Left ventricle myocardium inferior (tissue), 1 donor: Measurements from ENCODE around the gene IQCH. TPM values are rescaled to one million over a fixed set of nuclear protein-coding genes. Genes with fewer than 3 reads are reported as not detected.

Experiments used
- DNase-seq: peaks from one replicate; pipeline ENCODE4 v3.0.0-alpha.2; 2020
- H3K27ac ChIP-seq: fragments of 200-600 bp; replicated peaks from 2 replicates; pipeline ENCODE4 v1.8.0; 2021
- H3K27me3 ChIP-seq: fragments of 200-600 bp; 2 replicates; pipeline ENCODE4 v1.8.0; 2021; ENCODE audit warnings: low read depth
- H3K36me3 ChIP-seq: fragments of 200-600 bp; 2 replicates; pipeline ENCODE4 v1.8.0; 2021
- H3K4me1 ChIP-seq: fragments of 200-600 bp; 2 replicates; pipeline ENCODE4 v1.8.0; 2021
- H3K4me3 ChIP-seq: fragments of 200-600 bp; 2 replicates; pipeline ENCODE4 v1.8.0; 2021; ENCODE audit warnings: mild to moderate bottlenecking, moderate library complexity
- H3K9me3 ChIP-seq: fragments of 200-600 bp; replicated peaks from 2 replicates; pipeline ENCODE4 v1.8.0; 2021
- CTCF ChIP-seq: fragments of 200-600 bp; IDR thresholded peaks from 2 replicates; pipeline ENCODE4 v1.8.0; 2021; ENCODE audit warnings: antibody characterized with exemption, mild to moderate bottlenecking, borderline replicate concordance
- intact Hi-C: fragments of 100-400 bp; cut with micrococcal nuclease; formaldehyde crosslinking; loops from one replicate; pipeline ENCODE4 v1.11.0; 2022
- total RNA-seq: library from RNA; stranded (reverse); fragmentation: NEBNext Ultra II Directional; extraction: Animal tissue kit (Norgen Biotek cat#: 25700); gene quantifications from one replicate; pipeline ENCODE4 v1.2.1, GENCODE V29; 2021
- donor health status: DM: no; HTN: yes; CAD: no; lungs with severe emphysema.

The IQCH gene
- total RNA-seq, 1 donor from 2014 or later: 1.1 TPM

- H3K36me3 ChIP-seq: no peaks in the 10 kb centered on the region
- TF ChIP-seq CTCF: peak; percentile 94
These were observed 202.3 kb downstream of the IQCH start for GRCh38 chr15:67456677-67457529.

GRCh38 chr15:67458331-67459029, 203.9 kb downstream of the IQCH start:
- Histone ChIP-seq H3K27ac (no peak overlapping the region), H3K9me3 (no peaks in the 10 kb centered on the region), H3K27me3 (no peaks in the 10 kb centered on the region), H3K36me3 (no peaks in the 10 kb centered on the region), H3K4me1 (no peaks in the 10 kb centered on the region), H3K4me3 (no peak overlapping the region)
- TF ChIP-seq CTCF: no peak
- intact Hi-C loops: loop anchor here (2.0 kb wide), 1 partner anchor 378 kb away; no protein-coding TSS in a partner anchor
- DNase-seq: no peak

More at GRCh38 chr15:67456677-67457529, 202.3 kb downstream of the IQCH start:
- intact Hi-C loops: no loop called here
- Histone ChIP-seq H3K4me3 (no peak overlapping the region), H3K4me1 (no peaks in the 10 kb centered on the region), H3K27me3 (no peaks in the 10 kb centered on the region), H3K27ac (no peak overlapping the region), H3K9me3 (no peaks in the 10 kb centered on the region)
- peak; percentile 84 for DNase-seq

- DNase-seq: no peak
- Histone ChIP-seq H3K36me3 (no peaks in the 10 kb centered on the region), H3K27me3 (no peaks in the 10 kb centered on the region), H3K4me1 (no peaks in the 10 kb centered on the region), H3K27ac (no peak overlapping the region), H3K4me3 (no peak overlapping the region), H3K9me3 (no peaks in the 10 kb centered on the region)
- no peak for TF ChIP-seq CTCF
- intact Hi-C loops: no loop called here
These were observed 205.9 kb downstream of the IQCH start for GRCh38 chr15:67460521-67460920.

GRCh38 chr15:67461735-67462134, 207.1 kb downstream of the IQCH start:
- Histone ChIP-seq H3K36me3 (peaks cover 4% of the 10 kb centered on the region), H3K4me1 (no peaks in the 10 kb centered on the region), H3K27ac (no peak overlapping the region), H3K27me3 (no peaks in the 10 kb centered on the region), H3K4me3 (no peak overlapping the region), H3K9me3 (no peaks in the 10 kb centered on the region)
- intact Hi-C loops: no loop called here
- DNase-seq: no peak
- no peak for TF ChIP-seq CTCF

GRCh38 chr15:67462875-67463274, 208.3 kb downstream of the IQCH start:
- H3K36me3 ChIP-seq: peaks cover 4% of the 10 kb centered on the region
- H3K4me1 ChIP-seq: no peaks in the 10 kb centered on the region
- H3K27me3 ChIP-seq: no peaks in the 10 kb centered on the region
- no peak overlapping the region for H3K4me3 ChIP-seq
- H3K27ac ChIP-seq: no peak overlapping the region
- no peaks in the 10 kb centered on the region for H3K9me3 ChIP-seq
- TF ChIP-seq CTCF: no peak
- no peak for DNase-seq
- intact Hi-C loops: no loop called here
